Spleen (tissue), 7 donors: ENCODE measurements around the gene NFATC1.

ENCODE experiments used
- CTCF ChIP-seq, 11 experiments: fragments of 200-600 bp in 7 of 11; fragments of 450-650 bp in 4 of 11; sonication (generic) in 4 of 11; IDR thresholded peaks in 8 of 11; conservative IDR thresholded peaks in 3 of 11; 1 replicate in 7 of 11; 2 replicates in 4 of 11; pipeline versions ENCODE4 v1.4.0 to v1.8.0; 2016 to 2021; ENCODE audit warnings: antibody characterized with exemption in 11 of 11, inconsistent platforms in 4 of 11, mild to moderate bottlenecking in 1 of 11
- POLR2A ChIP-seq, 3 donors: fragments of 450-650 bp; IDR thresholded peaks; one replicate each; pipeline ENCODE4 v1.5.1; 2017; ENCODE audit warnings: antibody characterized with exemption in 3 of 3, mild to moderate bottlenecking in 1 of 3
- POLR2AphosphoS5 ChIP-seq, 3 donors: sonication (generic); formaldehyde crosslinking; IDR thresholded peaks; one replicate each; pipeline ENCODE4 v1.5.1; 2017; ENCODE audit warnings: antibody characterized with exemption in 3 of 3
- donor health status: DM: no; HTN: no; CAD: no; lungs with moderate emphysema.
- donor health status: DM: no; HTN: no; CAD: no.
- donor health status: DM: no; HTN: no; CAD: no.

- TF ChIP-seq CTCF (IDR thresholded peaks at IDR 0.05 in 8 of 11, conservative IDR thresholded peaks at IDR 0.05 in 3 of 11) (no peak), POLR2AphosphoS5 (IDR thresholded peaks at IDR 0.05) (no peak), POLR2A (IDR thresholded peaks at IDR 0.05) (no peak)
These were observed 27.7 kb downstream of the NFATC1 start for GRCh38 chr18:79423211-79424007.
